A673 (cell line): ENCODE results near the gene UBE3A. TPM values are rescaled to one million over a fixed set of nuclear protein-coding genes. Genes with fewer than 3 reads are reported as not detected.

Experiments used
- BruUV-seq: library from RNA; stranded (reverse); fragments of 400-500 nt; replicated peaks from 2 replicates; lab custom pipeline; 2021; lab: Mats Ljungman, UMichigan
- CTCF ChIA-PET: fragments of 300-600 bp; sonication (Branson Sonifier 250); formaldehyde crosslinking; loops from one replicate; lab custom pipeline; 2022; ENCODE audit warnings: antibody characterized with exemption; lab: Charles Lee
- POLR2A ChIA-PET: fragments of 300-600 bp; sonication (Branson Sonifier 250); formaldehyde crosslinking; loops from one replicate; lab custom pipeline; 2022; ENCODE audit warnings: antibody characterized with exemption; ENCODE audit not compliant: low non-redundant PET; lab: Charles Lee
- DNase-seq: peaks from one replicate; pipeline ENCODE4 v3.0.0-alpha.2; 2015; ENCODE audit warnings: low spot score
- H3K27ac ChIP-seq: fragments of 200-600 bp; sonication (generic); 2 replicates; pipeline ENCODE4 v1.5.1; 2016; ENCODE audit warnings: mixed run types, low read depth, mild to moderate bottlenecking, mixed read lengths, antibody characterized with exemption, low read length; ENCODE audit not compliant: poor library complexity, severe bottlenecking
- H3K27me3 ChIP-seq: fragments of 200-600 bp; sonication (generic); replicated peaks from 2 replicates; pipeline ENCODE4 v1.6.1; 2017; ENCODE audit warnings: mixed run types, low read depth, mild to moderate bottlenecking, mixed read lengths, antibody characterized with exemption, low read length; ENCODE audit not compliant: insufficient read depth, poor library complexity
- H3K36me3 ChIP-seq: fragments of 200-600 bp; sonication (generic); 2 replicates; pipeline ENCODE4 v1.6.1; 2016; ENCODE audit warnings: mixed run types, mild to moderate bottlenecking, mixed read lengths, antibody characterized with exemption, low read length; ENCODE audit not compliant: insufficient read depth, poor library complexity, severe bottlenecking
- H3K4me1 ChIP-seq: fragments of 200-600 bp; sonication (generic); 2 replicates; pipeline ENCODE4 v1.6.1; 2017; ENCODE audit warnings: mixed run types, mild to moderate bottlenecking, mixed read lengths, antibody characterized with exemption, low read length; ENCODE audit not compliant: insufficient read depth, poor library complexity, severe bottlenecking
- H3K4me3 ChIP-seq: fragments of 200-600 bp; sonication (generic); 2 replicates; pipeline ENCODE4 v1.5.1; 2016; ENCODE audit warnings: low read depth, mixed run types, mild to moderate bottlenecking, mixed read lengths, low read length; ENCODE audit not compliant: poor library complexity, severe bottlenecking
- H3K9me3 ChIP-seq: fragments of 200-600 bp; sonication (generic); 2 replicates; pipeline ENCODE4 v1.6.1; 2016; ENCODE audit warnings: mixed run types, low read depth, mild to moderate bottlenecking, mixed read lengths, antibody characterized with exemption, low read length; ENCODE audit not compliant: poor library complexity, severe bottlenecking
- EZH2 ChIP-seq: fragments of 200-600 bp; sonication (generic); IDR thresholded peaks from 2 replicates; pipeline ENCODE4 v1.6.1; 2017; ENCODE audit warnings: borderline replicate concordance, low read depth, mild to moderate bottlenecking, mixed read lengths, antibody characterized with exemption, low read length; ENCODE audit not compliant: poor library complexity, severe bottlenecking
- intact Hi-C: fragments of 100-400 bp; cut with micrococcal nuclease; formaldehyde crosslinking; loops from one replicate; pipeline ENCODE4 v1.10.0; 2022; ENCODE audit not compliant: unreplicated experiment
- total RNA-seq: library from RNA; stranded (reverse); gene quantifications from 2 replicates; pipeline ENCODE4 v1.2.3, GENCODE V29; 2021
- TF ChIP-seq, protein P1 (sequence below): fragments of 300-800, 200-600 bp; sonication (generic); conservative IDR thresholded peaks from 2 replicates; pipeline ENCODE4 v1.5.1; 2017; ENCODE audit warnings: low read depth, mild to moderate bottlenecking, antibody characterized with exemption, low read length, moderate library complexity, mixed read lengths

UBE3A gene
- total RNA-seq, 1 experiment from 2014 or later = 104 TPM

DNA sequence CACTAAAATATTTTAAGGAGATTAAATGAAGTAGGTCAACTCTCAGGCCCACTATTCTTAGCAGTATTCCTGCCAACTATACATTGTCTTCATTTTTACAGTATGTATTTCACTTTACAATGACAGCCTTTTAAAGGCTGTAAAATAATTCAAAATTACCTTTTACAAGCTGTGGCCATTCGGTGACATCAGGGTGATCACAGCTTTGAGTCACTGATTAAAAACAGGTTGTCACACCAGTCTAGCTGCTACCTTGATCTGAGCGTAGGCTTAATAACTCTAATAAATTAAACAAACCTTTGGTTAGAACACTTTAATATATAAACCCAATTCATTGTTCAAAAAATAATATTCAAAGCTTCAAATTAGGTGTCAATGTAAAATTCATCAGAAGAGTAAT is 29.9 kb downstream of the UBE3A start:
- no peaks in the 10 kb centered on the region for H3K4me1 ChIP-seq
- H3K9me3 ChIP-seq = no peaks in the 10 kb centered on the region
- ChIA-PET CTCF (no interaction called here), POLR2A (interaction anchor here (0.7 kb wide), 1 partner anchor 233 kb away, joined by 3 read pairs; no protein-coding TSS in a partner anchor)
- no peaks in the 10 kb centered on the region for H3K27me3 ChIP-seq
- no TSS peak for BruUV-seq
- H3K4me3 ChIP-seq = no peak overlapping the region
- no peak for DNase-seq
- intact Hi-C loops = no loop called here
- TF ChIP-seq, protein P1, sequence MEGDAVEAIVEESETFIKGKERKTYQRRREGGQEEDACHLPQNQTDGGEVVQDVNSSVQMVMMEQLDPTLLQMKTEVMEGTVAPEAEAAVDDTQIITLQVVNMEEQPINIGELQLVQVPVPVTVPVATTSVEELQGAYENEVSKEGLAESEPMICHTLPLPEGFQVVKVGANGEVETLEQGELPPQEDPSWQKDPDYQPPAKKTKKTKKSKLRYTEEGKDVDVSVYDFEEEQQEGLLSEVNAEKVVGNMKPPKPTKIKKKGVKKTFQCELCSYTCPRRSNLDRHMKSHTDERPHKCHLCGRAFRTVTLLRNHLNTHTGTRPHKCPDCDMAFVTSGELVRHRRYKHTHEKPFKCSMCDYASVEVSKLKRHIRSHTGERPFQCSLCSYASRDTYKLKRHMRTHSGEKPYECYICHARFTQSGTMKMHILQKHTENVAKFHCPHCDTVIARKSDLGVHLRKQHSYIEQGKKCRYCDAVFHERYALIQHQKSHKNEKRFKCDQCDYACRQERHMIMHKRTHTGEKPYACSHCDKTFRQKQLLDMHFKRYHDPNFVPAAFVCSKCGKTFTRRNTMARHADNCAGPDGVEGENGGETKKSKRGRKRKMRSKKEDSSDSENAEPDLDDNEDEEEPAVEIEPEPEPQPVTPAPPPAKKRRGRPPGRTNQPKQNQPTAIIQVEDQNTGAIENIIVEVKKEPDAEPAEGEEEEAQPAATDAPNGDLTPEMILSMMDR = no peak
- no peak for TF ChIP-seq EZH2
- H3K36me3 ChIP-seq = peaks cover 6% of the 10 kb centered on the region
- H3K27ac ChIP-seq = no peak overlapping the region

DNA sequence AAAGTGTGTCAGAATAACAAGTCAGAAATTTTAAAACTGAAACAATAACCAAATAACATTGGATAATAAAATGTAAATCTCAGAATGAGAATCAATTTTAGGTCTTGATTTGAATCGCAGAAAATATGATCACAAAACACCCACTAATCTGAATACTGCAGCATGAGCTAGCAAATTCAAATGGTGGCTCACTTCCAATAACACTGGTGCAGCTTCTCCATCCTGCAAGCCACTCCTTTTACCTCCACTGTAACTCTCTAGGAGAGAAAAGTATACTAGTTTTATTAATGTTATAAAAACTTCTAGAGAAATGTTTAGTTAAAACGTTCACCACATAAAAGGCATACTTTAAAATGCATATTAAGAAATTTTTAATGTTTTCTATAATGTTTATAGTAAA is 30.4 kb downstream of the UBE3A start:
- H3K27me3 ChIP-seq = no peaks in the 10 kb centered on the region
- no peak for DNase-seq
- TF ChIP-seq, protein P1 = no peak
- no peak for TF ChIP-seq EZH2
- no peak overlapping the region for H3K4me3 ChIP-seq
- CTCF ChIA-PET = no interaction called here
- no peak overlapping the region for H3K27ac ChIP-seq
- H3K9me3 ChIP-seq = no peaks in the 10 kb centered on the region
- intact Hi-C loops = no loop called here
- peaks cover 6% of the 10 kb centered on the region for H3K36me3 ChIP-seq
- POLR2A ChIA-PET = interaction anchor here (0.7 kb wide), 1 partner anchor 233 kb away, joined by 3 read pairs; no protein-coding TSS in a partner anchor
- BruUV-seq = no TSS peak
- H3K4me1 ChIP-seq = no peaks in the 10 kb centered on the region

DNA sequence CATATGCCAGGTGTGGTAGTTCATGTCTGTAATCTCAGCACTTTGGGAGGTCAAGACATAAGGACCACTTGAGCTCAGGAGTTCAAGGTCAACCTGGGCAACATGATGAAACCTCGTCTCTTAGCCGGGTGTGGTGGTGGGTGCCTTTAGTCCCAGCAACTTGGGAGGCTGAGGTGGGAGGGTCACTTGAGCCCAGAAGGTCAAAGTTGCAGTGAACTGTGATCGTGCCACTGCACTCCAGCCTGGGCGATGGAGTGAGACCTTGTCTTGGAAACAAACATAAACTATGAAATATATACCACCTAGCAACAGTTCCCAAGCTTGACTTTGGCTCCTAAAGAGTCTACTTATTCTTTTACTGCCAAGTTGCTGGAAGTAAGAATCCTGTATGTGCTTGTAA is 30.9 kb downstream of the UBE3A start:
- peaks cover 10% of the 10 kb centered on the region for H3K36me3 ChIP-seq
- CTCF ChIA-PET = no interaction called here
- no peak overlapping the region for H3K27ac ChIP-seq
- intact Hi-C loops = no loop called here
- H3K27me3 ChIP-seq = no peaks in the 10 kb centered on the region
- no peaks in the 10 kb centered on the region for H3K4me1 ChIP-seq
- H3K9me3 ChIP-seq = no peaks in the 10 kb centered on the region
- TF ChIP-seq, protein P1 = no peak
- TF ChIP-seq EZH2 = no peak
- no peak for DNase-seq
- BruUV-seq = no TSS peak
- H3K4me3 ChIP-seq = no peak overlapping the region
- POLR2A ChIA-PET = no interaction called here
